SU-DHL-6 (cell line): ENCODE data around the gene OSBPL5.

ENCODE experiments used
- H2AFZ ChIP-seq: fragments of 200-600 bp; sonication (generic); 2 replicates; pipeline ENCODE4 v1.6.1; 2014; ENCODE audit warnings: low read depth, mild to moderate bottlenecking, moderate library complexity, mixed read lengths, antibody characterized with exemption, low read length; ENCODE audit not compliant: severe bottlenecking
- H3F3A ChIP-seq: fragments of 200-600 bp; shearing (Covaris generic); 2 replicates; pipeline ENCODE4 v1.6.0; 2016; ENCODE audit warnings: antibody characterized with exemption, mild to moderate bottlenecking; ENCODE audit not compliant: insufficient read depth
- H3K27ac ChIP-seq: fragments of 200-600 bp; sonication (generic); 2 replicates; pipeline ENCODE4 v1.5.1; 2016; ENCODE audit warnings: low read depth, mild to moderate bottlenecking, low read length, moderate library complexity, mixed read lengths
- H3K27me3 ChIP-seq: fragments of 200-600 bp; sonication (generic), shearing (Covaris generic); 2 replicates; pipeline ENCODE4 v1.6.0; 2014; ENCODE audit warnings: mild to moderate bottlenecking, low read length
- H3K36me3 ChIP-seq: fragments of 200-600 bp; sonication (generic); 2 replicates; pipeline ENCODE4 v1.6.1; 2014; ENCODE audit warnings: mild to moderate bottlenecking, low read length, mixed read lengths
- H3K4me2 ChIP-seq: fragments of 300-600, 200-600 bp; shearing (Covaris generic), sonication (generic); 2 replicates; pipeline ENCODE4 v1.6.0; 2014; ENCODE audit warnings: low read length, low read depth, mild to moderate bottlenecking; ENCODE audit not compliant: poor library complexity, severe bottlenecking
- H3K4me3 ChIP-seq: fragments of 200-600 bp; sonication (generic); 2 replicates; pipeline ENCODE4 v1.5.1; 2014; ENCODE audit warnings: antibody characterized with exemption, low read length, mild to moderate bottlenecking, mixed read lengths; ENCODE audit not compliant: insufficient read depth, poor library complexity, severe bottlenecking
- H3K79me2 ChIP-seq: fragments of 200-600 bp; sonication (generic); 2 replicates; pipeline ENCODE4 v1.6.1; 2014; ENCODE audit warnings: mild to moderate bottlenecking, low read length, moderate library complexity; ENCODE audit not compliant: insufficient read depth
- H3K9ac ChIP-seq: fragments of 200-600 bp; sonication (generic); 2 replicates; pipeline ENCODE4 v1.7.0; 2014; ENCODE audit warnings: mild to moderate bottlenecking, low read length
- H3K9me2 ChIP-seq: fragments of 200-600 bp; sonication (generic); replicated peaks from 2 replicates; pipeline ENCODE4 v1.6.1; 2014; ENCODE audit warnings: low read length; ENCODE audit not compliant: insufficient read depth
- H3K9me3 ChIP-seq: fragments of 200-600 bp; sonication (generic); 2 replicates; pipeline ENCODE4 v1.6.1; 2014; ENCODE audit warnings: low read length, mixed read lengths; ENCODE audit not compliant: insufficient read depth
- H4K20me1 ChIP-seq: fragments of 200-600 bp; sonication (generic); 2 replicates; pipeline ENCODE4 v1.6.1; 2014; ENCODE audit warnings: low read depth, mild to moderate bottlenecking, antibody characterized with exemption, low read length, moderate library complexity, mixed read lengths
- EZH2phosphoT487 ChIP-seq: fragments of 200-600 bp; sonication (generic), shearing (Covaris generic); conservative IDR thresholded peaks from 2 replicates; pipeline ENCODE4 v1.6.1; 2018; ENCODE audit warnings: mild to moderate bottlenecking, antibody characterized with exemption, low read length, moderate library complexity, mixed read lengths
- TF ChIP-seq, protein P1 (sequence below): fragments of 200-600 bp; sonication (generic); IDR thresholded peaks from one replicate; pipeline ENCODE4 v1.5.1; 2017; ENCODE audit warnings: antibody characterized with exemption, mild to moderate bottlenecking, low read length, moderate library complexity; ENCODE audit not compliant: insufficient read depth, poor library complexity, severe bottlenecking

Gene OSBPL5

DNA sequence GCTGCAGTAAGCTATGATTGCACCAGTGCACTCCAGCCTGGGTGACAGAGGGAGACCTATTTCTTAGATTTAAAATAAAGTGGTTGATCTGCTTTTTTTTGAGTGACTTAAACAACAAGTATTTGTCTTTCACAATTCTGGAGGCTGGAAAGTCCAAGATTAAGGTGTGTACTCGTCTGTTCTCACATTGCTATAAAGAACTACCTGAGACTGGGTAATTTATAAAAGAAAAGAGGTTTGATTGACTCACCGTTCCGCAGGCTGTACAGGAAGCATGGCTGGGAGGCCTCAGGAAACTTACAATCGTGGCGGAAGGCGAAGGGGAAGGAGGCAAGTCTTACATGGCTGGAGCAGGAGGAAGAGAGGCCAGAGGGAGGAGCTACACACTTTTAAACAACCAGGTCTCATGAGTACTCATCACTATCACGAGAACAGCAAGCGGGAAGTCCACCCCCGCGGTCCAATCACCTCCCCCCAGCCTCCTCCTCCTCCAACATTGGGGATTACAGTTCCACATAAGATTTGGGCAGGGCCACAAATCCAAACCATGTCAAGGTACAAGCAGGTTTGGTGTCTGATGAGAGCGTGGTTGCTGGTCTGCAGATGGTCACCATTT is 19.7 kb upstream of the OSBPL5 start:
- no peaks in the 10 kb centered on the region for H3K27me3 ChIP-seq
- TF ChIP-seq EZH2phosphoT487, result no peak
- TF ChIP-seq, protein P1, sequence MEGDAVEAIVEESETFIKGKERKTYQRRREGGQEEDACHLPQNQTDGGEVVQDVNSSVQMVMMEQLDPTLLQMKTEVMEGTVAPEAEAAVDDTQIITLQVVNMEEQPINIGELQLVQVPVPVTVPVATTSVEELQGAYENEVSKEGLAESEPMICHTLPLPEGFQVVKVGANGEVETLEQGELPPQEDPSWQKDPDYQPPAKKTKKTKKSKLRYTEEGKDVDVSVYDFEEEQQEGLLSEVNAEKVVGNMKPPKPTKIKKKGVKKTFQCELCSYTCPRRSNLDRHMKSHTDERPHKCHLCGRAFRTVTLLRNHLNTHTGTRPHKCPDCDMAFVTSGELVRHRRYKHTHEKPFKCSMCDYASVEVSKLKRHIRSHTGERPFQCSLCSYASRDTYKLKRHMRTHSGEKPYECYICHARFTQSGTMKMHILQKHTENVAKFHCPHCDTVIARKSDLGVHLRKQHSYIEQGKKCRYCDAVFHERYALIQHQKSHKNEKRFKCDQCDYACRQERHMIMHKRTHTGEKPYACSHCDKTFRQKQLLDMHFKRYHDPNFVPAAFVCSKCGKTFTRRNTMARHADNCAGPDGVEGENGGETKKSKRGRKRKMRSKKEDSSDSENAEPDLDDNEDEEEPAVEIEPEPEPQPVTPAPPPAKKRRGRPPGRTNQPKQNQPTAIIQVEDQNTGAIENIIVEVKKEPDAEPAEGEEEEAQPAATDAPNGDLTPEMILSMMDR, result no peak
- no peak overlapping the region for H3K4me3 ChIP-seq
- H3K36me3 ChIP-seq, result no peaks in the 10 kb centered on the region
- no peaks in the 10 kb centered on the region for H3K9me2 ChIP-seq
- H3K9me3 ChIP-seq, result no peaks in the 10 kb centered on the region
- no peak overlapping the region for H3K27ac ChIP-seq
- no peaks in the 10 kb centered on the region for H3F3A ChIP-seq
- no peaks in the 10 kb centered on the region for H4K20me1 ChIP-seq
- H3K9ac ChIP-seq, result no peak overlapping the region
- no peaks in the 10 kb centered on the region for H3K79me2 ChIP-seq
- no peak overlapping the region for H3K4me2 ChIP-seq
- no peak overlapping the region for H2AFZ ChIP-seq

DNA sequence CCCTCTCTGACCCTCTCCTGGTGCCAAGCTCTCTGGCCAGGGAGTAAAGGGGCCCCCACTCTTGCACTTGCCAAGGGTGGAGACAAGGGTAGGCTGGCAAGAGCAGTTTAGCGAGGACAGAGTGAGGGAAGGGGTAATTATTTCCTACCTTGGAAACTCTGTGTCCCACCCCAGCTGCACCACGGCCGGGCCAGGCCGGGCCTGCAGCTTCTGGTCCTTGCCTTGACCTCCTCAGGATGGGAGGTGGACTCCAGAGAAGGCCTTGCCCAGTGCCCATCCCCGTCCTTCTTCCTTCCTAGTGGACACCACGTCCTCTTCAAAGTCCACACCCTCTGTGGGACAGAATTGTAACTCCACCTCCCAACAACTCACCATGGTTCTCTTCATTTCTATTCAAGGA is 18.4 kb upstream of the OSBPL5 start:
- no peaks in the 10 kb centered on the region for H3K9me2 ChIP-seq
- no peak overlapping the region for H2AFZ ChIP-seq
- no peak overlapping the region for H3K4me2 ChIP-seq
- no peak overlapping the region for H3K9ac ChIP-seq
- no peaks in the 10 kb centered on the region for H4K20me1 ChIP-seq
- H3K4me3 ChIP-seq, result no peak overlapping the region
- no peaks in the 10 kb centered on the region for H3K36me3 ChIP-seq
- H3K9me3 ChIP-seq, result no peaks in the 10 kb centered on the region
- H3K27me3 ChIP-seq, result no peaks in the 10 kb centered on the region
- no peaks in the 10 kb centered on the region for H3K79me2 ChIP-seq
- no peaks in the 10 kb centered on the region for H3F3A ChIP-seq
- H3K27ac ChIP-seq, result no peak overlapping the region
- TF ChIP-seq, protein P1, result no peak
- TF ChIP-seq EZH2phosphoT487, result no peak

DNA sequence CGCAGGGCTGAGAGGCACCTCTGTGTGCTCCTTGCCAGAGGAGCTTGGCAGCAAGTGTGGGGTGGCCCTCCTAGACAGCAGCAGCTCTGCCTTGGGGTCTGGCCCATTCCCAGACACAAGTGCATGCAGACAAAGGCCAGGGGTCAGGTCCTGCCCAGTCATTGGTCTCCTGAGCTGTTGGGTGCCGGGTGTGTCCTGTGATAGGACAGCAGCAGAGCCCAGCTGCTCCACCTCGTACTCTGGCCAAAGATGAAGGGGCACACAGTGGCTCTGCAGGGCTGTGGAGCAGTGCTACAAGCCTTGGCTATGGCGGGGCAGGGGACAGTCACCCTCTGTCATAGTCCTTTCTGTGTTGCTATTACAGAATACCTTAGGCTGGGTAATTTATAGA is 17.3 kb upstream of the OSBPL5 start:
- no peak overlapping the region for H3K27ac ChIP-seq
- no peak overlapping the region for H2AFZ ChIP-seq
- H3K9me3 ChIP-seq, result no peaks in the 10 kb centered on the region
- no peaks in the 10 kb centered on the region for H3K36me3 ChIP-seq
- no peak overlapping the region for H3K9ac ChIP-seq
- no peaks in the 10 kb centered on the region for H4K20me1 ChIP-seq
- no peak overlapping the region for H3K4me2 ChIP-seq
- no peaks in the 10 kb centered on the region for H3F3A ChIP-seq
- H3K9me2 ChIP-seq, result no peaks in the 10 kb centered on the region
- no peak overlapping the region for H3K4me3 ChIP-seq
- H3K79me2 ChIP-seq, result no peaks in the 10 kb centered on the region
- TF ChIP-seq, protein P1, result no peak
- TF ChIP-seq EZH2phosphoT487, result no peak
- H3K27me3 ChIP-seq, result no peaks in the 10 kb centered on the region
